Keratinocyte (primary cell): ENCODE data around the gene LCN10. TPM values are rescaled to one million over a fixed set of nuclear protein-coding genes. Genes with fewer than 3 reads are reported as not detected.

ENCODE experiments used
- DNase-seq: peaks from one replicate; pipeline ENCODE4 v3.0.0-alpha.2; 2011; ENCODE audit warnings: low read depth, missing footprints, low spot score
- FAIRE-seq: peaks from 2 replicates; lab custom pipeline; 2011; peaks lifted over from hg19 to GRCh38; lab: Jason Lieb, UNC
- H2AFZ ChIP-seq: 2 replicates; pipeline ENCODE4 v1.6.0; 2012; ENCODE audit warnings: low read length, control low read depth, inconsistent platforms; ENCODE audit not compliant: control insufficient read depth
- H3K27ac ChIP-seq: 2 replicates; pipeline ENCODE4 v1.5.1; 2011; ENCODE audit warnings: low read length; ENCODE audit not compliant: control insufficient read depth, insufficient read depth
- H3K27me3 ChIP-seq: 3 replicates; pipeline ENCODE4 v1.6.0; 2011; ENCODE audit warnings: low read length; ENCODE audit not compliant: control insufficient read depth, insufficient read depth; ENCODE audit errors: extremely low read depth
- H3K36me3 ChIP-seq, 2 experiments: 2 replicates in 1 of 2; 3 replicates in 1 of 2; pipeline ENCODE4 v1.5.1; 2011; ENCODE audit warnings: low read length in 2 of 2, mild to moderate bottlenecking in 1 of 2; ENCODE audit not compliant: control insufficient read depth in 2 of 2, insufficient read depth in 2 of 2; ENCODE audit errors: extremely low read depth in 1 of 2
- H3K4me1 ChIP-seq: 3 replicates; pipeline ENCODE4 v1.5.1; 2011; ENCODE audit warnings: low read length; ENCODE audit not compliant: control insufficient read depth, insufficient read depth; ENCODE audit errors: extremely low read depth
- H3K4me2 ChIP-seq: 3 replicates; pipeline ENCODE4 v1.6.0; 2011; ENCODE audit warnings: low read depth, low read length; ENCODE audit not compliant: control insufficient read depth, insufficient read depth; ENCODE audit errors: extremely low read depth
- H3K4me3 ChIP-seq, 3 experiments: fragments of 200-600 bp in 1 of 3; sonication (generic) in 1 of 3; 2 replicates in 2 of 3; 3 replicates in 1 of 3; pipeline ENCODE4 v1.5.1; 2011 to 2016; ENCODE audit warnings: low read length in 3 of 3, mild to moderate bottlenecking in 3 of 3, control low read depth in 2 of 3, inconsistent platforms in 1 of 3, low read depth in 1 of 3, mixed read lengths in 1 of 3, mixed run types in 1 of 3, moderate library complexity in 1 of 3; ENCODE audit not compliant: control insufficient read depth in 2 of 3, insufficient read depth in 2 of 3; ENCODE audit errors: extremely low read depth in 1 of 3
- H3K79me2 ChIP-seq: 2 replicates; pipeline ENCODE4 v1.6.0; 2012; ENCODE audit warnings: low read length; ENCODE audit not compliant: control insufficient read depth, insufficient read depth
- H3K9ac ChIP-seq: 3 replicates; pipeline ENCODE4 v1.6.0; 2011; ENCODE audit warnings: low read length; ENCODE audit not compliant: control insufficient read depth, insufficient read depth; ENCODE audit errors: extremely low read depth
- H3K9me1 ChIP-seq: 3 replicates; pipeline ENCODE4 v1.6.0; 2011; ENCODE audit warnings: low read length; ENCODE audit not compliant: control insufficient read depth, insufficient read depth; ENCODE audit errors: extremely low read depth
- H3K9me3 ChIP-seq: 2 replicates; pipeline ENCODE4 v1.5.1; 2012; ENCODE audit warnings: low read depth, low read length; ENCODE audit not compliant: control insufficient read depth
- H4K20me1 ChIP-seq: 3 replicates; pipeline ENCODE4 v1.6.0; 2011; ENCODE audit warnings: low read length; ENCODE audit not compliant: control insufficient read depth, insufficient read depth; ENCODE audit errors: extremely low read depth
- EZH2 ChIP-seq: IDR thresholded peaks from one replicate; pipeline ENCODE4 v1.6.1; 2012; ENCODE audit warnings: inconsistent platforms, mild to moderate bottlenecking, low read length, moderate library complexity
- dilution Hi-C: fragments of 300-500 bp; cut with MboI; formaldehyde crosslinking; loops from one replicate; pipeline ENCODE4 v1.7.0; 2020; ENCODE audit warnings: low sequenced_read_pairs; ENCODE audit not compliant: extremely low pct_ligation_motif_present
- polyA plus RNA-seq, 5 experiments: library from polyadenylated mRNA; depleted of rRNA in 3 of 5; stranded (reverse) in 3 of 5; stranded (forward) in 1 of 5; unstranded in 1 of 5; fragments of >200 nt; gene quantifications; 1 replicate in 1 of 5; 2 replicates in 3 of 5; 3 replicates in 1 of 5; pipeline versions ENCODE4 v1.2.1 to v1.2.3, GENCODE V29; 2011 to 2012; ENCODE audit warnings: missing spikeins in 2 of 5, low read depth in 1 of 5, low replicate concordance in 1 of 5
- TF ChIP-seq, protein P1 (sequence below), 3 experiments: IDR thresholded peaks in 1 of 3; conservative IDR thresholded peaks in 1 of 3; optimal IDR thresholded peaks in 1 of 3; 2 replicates in 2 of 3; 3 replicates in 1 of 3; pipeline versions ENCODE3 to v1.5.1; 2011; ENCODE audit warnings: low read length in 3 of 3, mild to moderate bottlenecking in 3 of 3, moderate library complexity in 2 of 3, control low read depth in 1 of 3, inconsistent platforms in 1 of 3; ENCODE audit not compliant: insufficient read depth in 2 of 3; ENCODE audit errors: extremely low read depth in 1 of 3

Gene LCN10
- polyA plus RNA-seq, 1 donor (not counting 4 experiments of a cell fraction or from before 2014, with no cell fraction given), result not detected

- Histone ChIP-seq H4K20me1 (peaks cover 5% of the 10 kb centered on the region), H3K9ac (no peak overlapping the region), H3K4me1 (peaks cover 17% of the 10 kb centered on the region), H3K4me2 (no peak overlapping the region), H3K9me3 (no peaks in the 10 kb centered on the region), H3K79me2 (no peaks in the 10 kb centered on the region), H3K36me3 (no peaks in the 10 kb centered on the region), H3K9me1 (no peaks in the 10 kb centered on the region), H2AFZ (no peak overlapping the region), H3K4me3 (no peak overlapping the region), H3K27me3 (peaks cover 14% of the 10 kb centered on the region), H3K27ac (no peak overlapping the region)
- DNase-seq (no peak), FAIRE-seq (no peak)
- TF ChIP-seq, protein P1, sequence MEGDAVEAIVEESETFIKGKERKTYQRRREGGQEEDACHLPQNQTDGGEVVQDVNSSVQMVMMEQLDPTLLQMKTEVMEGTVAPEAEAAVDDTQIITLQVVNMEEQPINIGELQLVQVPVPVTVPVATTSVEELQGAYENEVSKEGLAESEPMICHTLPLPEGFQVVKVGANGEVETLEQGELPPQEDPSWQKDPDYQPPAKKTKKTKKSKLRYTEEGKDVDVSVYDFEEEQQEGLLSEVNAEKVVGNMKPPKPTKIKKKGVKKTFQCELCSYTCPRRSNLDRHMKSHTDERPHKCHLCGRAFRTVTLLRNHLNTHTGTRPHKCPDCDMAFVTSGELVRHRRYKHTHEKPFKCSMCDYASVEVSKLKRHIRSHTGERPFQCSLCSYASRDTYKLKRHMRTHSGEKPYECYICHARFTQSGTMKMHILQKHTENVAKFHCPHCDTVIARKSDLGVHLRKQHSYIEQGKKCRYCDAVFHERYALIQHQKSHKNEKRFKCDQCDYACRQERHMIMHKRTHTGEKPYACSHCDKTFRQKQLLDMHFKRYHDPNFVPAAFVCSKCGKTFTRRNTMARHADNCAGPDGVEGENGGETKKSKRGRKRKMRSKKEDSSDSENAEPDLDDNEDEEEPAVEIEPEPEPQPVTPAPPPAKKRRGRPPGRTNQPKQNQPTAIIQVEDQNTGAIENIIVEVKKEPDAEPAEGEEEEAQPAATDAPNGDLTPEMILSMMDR (optimal IDR thresholded peaks at IDR 0.05 in 1 of 3, IDR thresholded peaks at IDR 0.05 in 1 of 3, conservative IDR thresholded peaks at IDR 0.05 in 1 of 3; ENCODE audit: extremely low read depth in 1 of 3, insufficient read depth in 2 of 3, low read length in 3 of 3), result no peak
- no peak for TF ChIP-seq EZH2
- dilution Hi-C loops, result no loop called here
These were observed 47.3 kb downstream of the LCN10 start for GRCh38 chr9:136695435-136695895.

DNA sequence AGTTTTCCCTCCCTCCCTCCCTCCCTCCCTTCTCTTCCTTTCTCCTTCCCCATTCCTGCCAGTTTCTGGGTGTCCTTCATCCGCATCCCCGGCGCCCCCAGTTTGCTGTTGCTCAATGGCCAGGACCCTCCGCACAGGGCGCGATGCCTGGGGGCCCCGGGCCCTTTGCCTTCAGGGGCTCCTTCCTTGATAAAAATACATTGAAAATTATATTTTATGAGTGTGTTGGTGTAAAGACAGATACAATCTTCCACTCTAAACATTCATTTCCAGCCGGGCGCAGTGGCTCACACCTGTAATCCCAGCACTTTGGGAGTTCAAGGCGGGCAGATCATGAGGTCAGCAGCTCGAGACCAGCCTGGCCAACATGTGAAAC, 47.9 kb downstream of the LCN10 start:
- Histone ChIP-seq H3K9me1 (no peaks in the 10 kb centered on the region), H3K4me3 (no peak overlapping the region), H4K20me1 (peaks cover 5% of the 10 kb centered on the region), H3K79me2 (no peaks in the 10 kb centered on the region), H3K4me1 (peaks cover 17% of the 10 kb centered on the region), H3K27me3 (peaks cover 14% of the 10 kb centered on the region), H3K27ac (no peak overlapping the region), H3K9ac (no peak overlapping the region), H3K4me2 (no peak overlapping the region), H3K9me3 (no peaks in the 10 kb centered on the region), H3K36me3 (no peaks in the 10 kb centered on the region), H2AFZ (no peak overlapping the region)
- FAIRE-seq (no peak), DNase-seq (no peak)
- dilution Hi-C loops, result no loop called here
- TF ChIP-seq, protein P1 (optimal IDR thresholded peaks at IDR 0.05 in 1 of 3, IDR thresholded peaks at IDR 0.05 in 1 of 3, conservative IDR thresholded peaks at IDR 0.05 in 1 of 3; ENCODE audit: extremely low read depth in 1 of 3, insufficient read depth in 2 of 3, low read length in 3 of 3), result no peak
- TF ChIP-seq EZH2, result no peak
